Anterior cingulate cortex (tissue), 58 donors: ENCODE data around the gene AWAT2.
"Not testable (repeated sequence)": the region's sequence is repeated elsewhere in the genome, so short reads cannot be mapped to it uniquely, and the experiment has no call there.

Experiments used
- DNase-seq, 58 donors: peaks; one replicate each; lab custom pipeline; 2025; lab: John Stamatoyannopoulos, UW

Gene AWAT2

GRCh38 chrX:70001708-70002341 is 47.9 kb downstream of the AWAT2 start:
- no peak for DNase-seq

DNA sequence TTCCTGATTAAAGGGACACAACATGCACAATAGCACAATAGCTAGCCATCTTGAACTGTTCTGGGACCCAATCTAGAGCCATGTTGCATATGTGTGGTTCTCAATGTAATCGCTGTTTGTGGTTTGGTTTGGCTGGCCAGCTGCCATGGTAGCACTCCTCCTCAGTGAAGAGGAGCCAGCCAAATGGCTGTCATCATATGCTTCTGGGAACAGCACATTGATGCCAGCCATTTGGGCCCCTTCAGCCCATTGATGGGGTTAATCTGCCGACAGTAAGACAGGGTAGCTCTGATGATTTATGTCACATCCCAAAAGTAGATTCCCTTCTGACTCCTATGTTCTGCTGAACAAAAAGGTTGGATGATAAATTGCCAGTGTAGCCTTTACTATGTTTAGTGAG is 48.5 kb downstream of the AWAT2 start:
- peak in 2 of 58 donors; percentile 0 for DNase-seq

GRCh38 chrX:69998299-69998698 is 51.4 kb downstream of the AWAT2 start:
- DNase-seq = not testable (repeated sequence)

DNA sequence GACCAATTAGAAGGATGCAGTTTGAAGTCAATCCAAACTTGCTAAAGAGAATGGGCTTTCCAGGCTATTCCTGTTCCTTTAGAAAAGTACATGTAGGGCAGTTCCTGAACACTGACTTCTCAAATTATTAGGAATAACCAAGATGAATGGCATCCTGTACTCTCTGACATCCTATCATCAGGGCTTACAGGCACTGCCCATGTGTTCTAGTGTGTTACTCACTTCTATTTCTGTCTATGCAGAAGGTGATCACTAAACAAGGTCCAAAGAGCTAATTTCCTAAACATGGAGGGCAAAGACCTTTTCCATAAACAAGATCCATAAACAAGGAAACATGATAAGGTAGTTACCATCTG is 53.6 kb downstream of the AWAT2 start:
- DNase-seq = no peak

DNA sequence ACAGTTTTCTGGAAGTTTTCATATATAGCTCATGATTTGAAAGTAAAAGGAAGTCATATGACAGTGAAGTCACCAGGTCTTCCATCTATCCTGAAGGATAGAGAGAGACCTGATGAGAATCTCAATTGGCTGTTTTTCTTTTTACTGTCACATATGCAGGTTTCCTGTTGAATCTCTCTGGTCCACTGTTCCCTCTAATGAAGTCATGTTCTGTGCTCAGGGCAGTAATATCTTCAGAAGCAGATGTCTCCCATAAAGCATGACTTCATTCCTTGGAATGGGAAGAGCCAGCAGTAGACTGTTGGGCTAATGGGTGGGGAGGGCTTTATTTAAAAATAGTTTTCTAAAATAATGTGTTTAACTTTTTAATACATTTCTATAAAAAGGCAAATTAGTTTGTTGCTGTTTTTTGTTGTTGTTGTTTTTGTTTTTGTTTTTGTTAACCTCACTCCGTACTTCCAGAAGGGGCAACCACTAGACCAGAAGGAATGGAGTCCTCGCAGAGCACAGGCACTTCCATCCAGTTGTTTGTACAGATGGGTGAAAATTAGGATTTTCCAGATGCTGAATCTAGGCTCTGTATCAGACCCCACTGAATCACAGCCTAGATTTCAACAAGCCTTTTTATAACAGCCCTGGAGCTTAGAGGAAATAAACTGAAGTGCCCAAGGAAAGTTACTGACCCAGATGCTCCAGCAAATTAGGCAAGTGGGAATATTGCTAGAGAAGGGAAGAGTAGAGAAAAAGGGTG is 54.2 kb downstream of the AWAT2 start:
- no peak for DNase-seq

DNA sequence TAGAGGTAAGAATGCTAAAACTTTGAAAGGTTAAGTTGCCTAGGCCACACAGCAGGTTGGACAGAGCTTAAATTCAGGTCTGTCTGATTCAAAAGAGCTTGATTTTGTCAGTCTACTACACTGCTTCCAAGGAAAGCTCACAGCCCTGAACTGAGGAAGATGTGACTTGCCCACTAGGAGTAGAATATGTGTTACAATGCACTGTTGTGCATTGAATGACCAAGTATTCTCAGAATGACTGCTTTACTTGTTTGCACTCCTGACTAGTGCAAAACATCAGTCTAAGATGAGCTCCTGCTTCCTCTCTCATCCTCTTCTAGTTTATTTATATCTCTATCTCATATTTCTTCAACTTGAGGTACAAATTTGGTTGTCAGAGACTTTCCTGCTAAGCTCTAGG is 56.2 kb downstream of the AWAT2 start:
- DNase-seq = no peak

DNA sequence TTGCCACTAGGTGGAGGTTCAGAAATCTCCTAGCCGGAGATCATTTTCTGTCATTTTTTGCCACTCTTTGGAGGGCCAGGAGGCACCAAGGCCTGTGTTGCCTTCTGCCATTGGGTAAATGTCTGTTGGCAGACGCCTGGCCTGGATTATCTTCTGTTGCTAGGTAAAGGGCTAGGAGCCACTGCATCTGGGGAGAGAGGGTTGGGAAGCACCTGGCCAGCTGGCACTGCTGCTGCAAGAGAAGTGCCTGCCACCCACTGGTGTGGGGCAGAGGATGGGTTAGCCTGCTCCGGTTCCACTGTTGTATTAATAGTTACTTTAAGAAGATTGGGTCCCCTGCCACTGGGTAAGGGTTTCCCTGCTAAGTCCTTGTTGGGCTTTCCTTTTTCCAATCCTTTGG is 58.1 kb downstream of the AWAT2 start:
- no peak for DNase-seq
